HCEC 1CT (cell line): ENCODE data around the gene LRWD1.
"Not testable (repeated sequence)": the region's sequence is repeated elsewhere in the genome, so short reads cannot be mapped to it uniquely, and the experiment has no call there.

Experiments
- DNase-seq: peaks from one replicate; pipeline ENCODE4 v3.0.0-alpha.2; 2017

The LRWD1 gene

GRCh38 chr7:102469351-102469971 lies 4.7 kb downstream of the LRWD1 start:
- no peak for DNase-seq

GRCh38 chr7:102469972-102470825 lies 5.4 kb downstream of the LRWD1 start:
- DNase-seq, result no peak

GRCh38 chr7:102471791-102472125 lies 7.0 kb downstream of the LRWD1 start:
- DNase-seq, result no peak

GRCh38 chr7:102472126-102473041 lies 7.6 kb downstream of the LRWD1 start:
- no peak for DNase-seq

GRCh38 chr7:102473271-102473991 lies 8.6 kb downstream of the LRWD1 start:
- DNase-seq, result no peak

- DNase-seq, result not testable (repeated sequence)
Measured at GRCh38 chr7:102474116-102474515, 9.3 kb downstream of the LRWD1 start.

GRCh38 chr7:102474736-102475435 lies 10.1 kb downstream of the LRWD1 start:
- DNase-seq, result not testable (repeated sequence)

GRCh38 chr7:102478314-102479208 lies 13.8 kb downstream of the LRWD1 start, which contains the start of gene POLR2J:
Gene POLR2J (minus strand): TSS chr7:102478922. CDS start chr7:102478860, 62 bp downstream.
- DNase-seq, result peak; percentile 60

GRCh38 chr7:102479209-102479584 lies 14.4 kb downstream of the LRWD1 start:
- not testable (repeated sequence) for DNase-seq

GRCh38 chr7:102479982-102480637 lies 15.3 kb downstream of the LRWD1 start:
- not testable (repeated sequence) for DNase-seq

- not testable (repeated sequence) for DNase-seq
Measured at GRCh38 chr7:102481962-102482361, 17.2 kb downstream of the LRWD1 start.

GRCh38 chr7:102484317-102484716 lies 19.5 kb downstream of the LRWD1 start:
- not testable (repeated sequence) for DNase-seq

- not testable (repeated sequence) for DNase-seq
Measured at GRCh38 chr7:102490529-102491075, 25.8 kb downstream of the LRWD1 start.

GRCh38 chr7:102493220-102493935 lies 28.6 kb downstream of the LRWD1 start:
- not testable (repeated sequence) for DNase-seq

GRCh38 chr7:102494026-102494425 lies 29.2 kb downstream of the LRWD1 start:
- DNase-seq, result not testable (repeated sequence)

- not testable (repeated sequence) for DNase-seq
Measured at GRCh38 chr7:102494473-102495149, 29.8 kb downstream of the LRWD1 start.

GRCh38 chr7:102496861-102497260 lies 32.1 kb downstream of the LRWD1 start:
- DNase-seq, result not testable (repeated sequence)

GRCh38 chr7:102497308-102497707 lies 32.5 kb downstream of the LRWD1 start:
- DNase-seq, result not testable (repeated sequence)
